ENCODE results near the gene NBR1. TPM values are rescaled to one million over a fixed set of nuclear protein-coding genes. Genes with fewer than 3 reads are reported as not detected.
"Not testable (repeated sequence)": the region's sequence is repeated elsewhere in the genome, so short reads cannot be mapped to it uniquely, and the experiment has no call there.

The NBR1 gene
- total RNA-seq, 1 experiment from 2014 or later = 96.2 TPM

- not testable (repeated sequence) for H3K4me3 ChIP-seq
Observed at GRCh38 chr17:43231205-43232020, 60.4 kb downstream of the NBR1 start.

GRCh38 chr17:43232021-43232699, 61.1 kb downstream of the NBR1 start:
- not testable (repeated sequence) for H3K27me3 ChIP-seq (replicated peaks); H3K9me3 ChIP-seq (replicated peaks); H3K36me3 ChIP-seq; H3K27ac ChIP-seq; H3K4me1 ChIP-seq (replicated peaks); H3K4me3 ChIP-seq
- peak in 1 of 2 experiments; percentile 50 for DNase-seq (ENCODE audit: low read depth in 1 of 2, low spot score in 2 of 2)

More at GRCh38 chr17:43231205-43232020, 60.4 kb downstream of the NBR1 start:
- not testable (repeated sequence) for H3K36me3 ChIP-seq; H3K27me3 ChIP-seq (replicated peaks); H3K27ac ChIP-seq; H3K9me3 ChIP-seq (replicated peaks); H3K4me1 ChIP-seq (replicated peaks)
- DNase-seq (ENCODE audit: low read depth in 1 of 2, low spot score in 2 of 2) = peak in 1 of 2 experiments; percentile 21

GRCh38 chr17:43233263-43233662, 62.2 kb downstream of the NBR1 start:
- H3K36me3 ChIP-seq; DNase-seq (ENCODE audit: low read depth in 1 of 2, low spot score in 2 of 2); H3K9me3 ChIP-seq (replicated peaks); H3K27me3 ChIP-seq (replicated peaks); H3K27ac ChIP-seq; H3K4me3 ChIP-seq; H3K4me1 ChIP-seq (replicated peaks): not testable (repeated sequence)

- not testable (repeated sequence) for H3K36me3 ChIP-seq; H3K27me3 ChIP-seq (replicated peaks); H3K27ac ChIP-seq; DNase-seq (ENCODE audit: low read depth in 1 of 2, low spot score in 2 of 2); H3K4me1 ChIP-seq (replicated peaks); H3K4me3 ChIP-seq; H3K9me3 ChIP-seq (replicated peaks)
Observed at GRCh38 chr17:43233877-43234276, 62.9 kb downstream of the NBR1 start, which contains the start of gene RNU2-1. Gene RNU2-1 (minus strand): TSS chr17:43233977.

GRCh38 chr17:43239597-43239996, 68.6 kb downstream of the NBR1 start:
- not testable (repeated sequence) for H3K4me3 ChIP-seq; H3K9me3 ChIP-seq (replicated peaks); H3K27me3 ChIP-seq (replicated peaks); H3K36me3 ChIP-seq; H3K27ac ChIP-seq; DNase-seq (ENCODE audit: low read depth in 1 of 2, low spot score in 2 of 2); H3K4me1 ChIP-seq (replicated peaks)

GRCh38 chr17:43240596-43241352, 69.8 kb downstream of the NBR1 start:
- H3K9me3 ChIP-seq (replicated peaks); H3K4me1 ChIP-seq (replicated peaks); H3K4me3 ChIP-seq; DNase-seq (ENCODE audit: low read depth in 1 of 2, low spot score in 2 of 2); H3K27me3 ChIP-seq (replicated peaks); H3K27ac ChIP-seq; H3K36me3 ChIP-seq: not testable (repeated sequence)

GRCh38 chr17:43246456-43246855, 75.4 kb downstream of the NBR1 start:
- not testable (repeated sequence) for H3K4me1 ChIP-seq (replicated peaks); DNase-seq (ENCODE audit: low read depth in 1 of 2, low spot score in 2 of 2); H3K36me3 ChIP-seq; H3K27ac ChIP-seq; H3K9me3 ChIP-seq (replicated peaks); H3K4me3 ChIP-seq; H3K27me3 ChIP-seq (replicated peaks)

Other genes with a start within 250 kb of the NBR1 start
- gene AARSD1, start 206.8 kb upstream of the NBR1 start, total RNA-seq (2014; rRNA removed; shearing (Covaris generic)) = 29.8 and 59.7 TPM in 2 replicates
- 1.2 and 2.1 TPM in 2 replicates for gene PTGES3L, start 191.1 kb upstream of the NBR1 start, total RNA-seq (2014; rRNA removed; shearing (Covaris generic))
- 5.7 and 17.0 TPM in 2 replicates for gene RUNDC1, start 190.6 kb upstream of the NBR1 start, total RNA-seq (2014; rRNA removed; shearing (Covaris generic))
- 605 and 1,189 TPM in 2 replicates for gene RPL27, start 172.8 kb upstream of the NBR1 start, total RNA-seq (2014; rRNA removed; shearing (Covaris generic))
- gene IFI35, start 164.4 kb upstream of the NBR1 start, total RNA-seq (2014; rRNA removed; shearing (Covaris generic)) = 16.4 and 17.7 TPM in 2 replicates
- 125 and 144 TPM in 2 replicates for gene VAT1, start 148.8 kb upstream of the NBR1 start, total RNA-seq (2014; rRNA removed; shearing (Covaris generic))
- gene RND2, start 146.0 kb upstream of the NBR1 start, total RNA-seq (2014; rRNA removed; shearing (Covaris generic)) = 0.03 TPM in 1 of 2 replicates, not detected in the other
- gene BRCA1, start 45.9 kb upstream of the NBR1 start, total RNA-seq (2014; rRNA removed; shearing (Covaris generic)) = 44.4 and 47.1 TPM in 2 replicates
- 3.9 and 6.2 TPM in 2 replicates for gene TMEM106A, start 40.7 kb downstream of the NBR1 start, total RNA-seq (2014; rRNA removed; shearing (Covaris generic))
- gene CCDC200, start 57.4 kb downstream of the NBR1 start, total RNA-seq (2014; rRNA removed; shearing (Covaris generic)) = not detected in 2 replicates
- not detected in 2 replicates for gene RNU2-1, start 62.8 kb downstream of the NBR1 start, total RNA-seq (2014; rRNA removed; shearing (Covaris generic))
- 21.2 and 28.0 TPM in 2 replicates for gene ARL4D, start 227.8 kb downstream of the NBR1 start, total RNA-seq (2014; rRNA removed; shearing (Covaris generic))